ENCODE measurements around the gene CASZ1. TPM values are rescaled to one million over a fixed set of nuclear protein-coding genes. Genes with fewer than 3 reads are reported as not detected.

Gene CASZ1, protein sequence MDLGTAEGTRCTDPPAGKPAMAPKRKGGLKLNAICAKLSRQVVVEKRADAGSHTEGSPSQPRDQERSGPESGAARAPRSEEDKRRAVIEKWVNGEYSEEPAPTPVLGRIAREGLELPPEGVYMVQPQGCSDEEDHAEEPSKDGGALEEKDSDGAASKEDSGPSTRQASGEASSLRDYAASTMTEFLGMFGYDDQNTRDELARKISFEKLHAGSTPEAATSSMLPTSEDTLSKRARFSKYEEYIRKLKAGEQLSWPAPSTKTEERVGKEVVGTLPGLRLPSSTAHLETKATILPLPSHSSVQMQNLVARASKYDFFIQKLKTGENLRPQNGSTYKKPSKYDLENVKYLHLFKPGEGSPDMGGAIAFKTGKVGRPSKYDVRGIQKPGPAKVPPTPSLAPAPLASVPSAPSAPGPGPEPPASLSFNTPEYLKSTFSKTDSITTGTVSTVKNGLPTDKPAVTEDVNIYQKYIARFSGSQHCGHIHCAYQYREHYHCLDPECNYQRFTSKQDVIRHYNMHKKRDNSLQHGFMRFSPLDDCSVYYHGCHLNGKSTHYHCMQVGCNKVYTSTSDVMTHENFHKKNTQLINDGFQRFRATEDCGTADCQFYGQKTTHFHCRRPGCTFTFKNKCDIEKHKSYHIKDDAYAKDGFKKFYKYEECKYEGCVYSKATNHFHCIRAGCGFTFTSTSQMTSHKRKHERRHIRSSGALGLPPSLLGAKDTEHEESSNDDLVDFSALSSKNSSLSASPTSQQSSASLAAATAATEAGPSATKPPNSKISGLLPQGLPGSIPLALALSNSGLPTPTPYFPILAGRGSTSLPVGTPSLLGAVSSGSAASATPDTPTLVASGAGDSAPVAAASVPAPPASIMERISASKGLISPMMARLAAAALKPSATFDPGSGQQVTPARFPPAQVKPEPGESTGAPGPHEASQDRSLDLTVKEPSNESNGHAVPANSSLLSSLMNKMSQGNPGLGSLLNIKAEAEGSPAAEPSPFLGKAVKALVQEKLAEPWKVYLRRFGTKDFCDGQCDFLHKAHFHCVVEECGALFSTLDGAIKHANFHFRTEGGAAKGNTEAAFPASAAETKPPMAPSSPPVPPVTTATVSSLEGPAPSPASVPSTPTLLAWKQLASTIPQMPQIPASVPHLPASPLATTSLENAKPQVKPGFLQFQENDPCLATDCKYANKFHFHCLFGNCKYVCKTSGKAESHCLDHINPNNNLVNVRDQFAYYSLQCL (N-terminal part only)
- total RNA-seq, result 63.6 TPM
- long read RNA-seq, partial matches to known transcripts, result 37 of 72 reads
- long read RNA-seq, other reads (novel, unspliced or antisense), result 34 of 72 reads

DNA sequence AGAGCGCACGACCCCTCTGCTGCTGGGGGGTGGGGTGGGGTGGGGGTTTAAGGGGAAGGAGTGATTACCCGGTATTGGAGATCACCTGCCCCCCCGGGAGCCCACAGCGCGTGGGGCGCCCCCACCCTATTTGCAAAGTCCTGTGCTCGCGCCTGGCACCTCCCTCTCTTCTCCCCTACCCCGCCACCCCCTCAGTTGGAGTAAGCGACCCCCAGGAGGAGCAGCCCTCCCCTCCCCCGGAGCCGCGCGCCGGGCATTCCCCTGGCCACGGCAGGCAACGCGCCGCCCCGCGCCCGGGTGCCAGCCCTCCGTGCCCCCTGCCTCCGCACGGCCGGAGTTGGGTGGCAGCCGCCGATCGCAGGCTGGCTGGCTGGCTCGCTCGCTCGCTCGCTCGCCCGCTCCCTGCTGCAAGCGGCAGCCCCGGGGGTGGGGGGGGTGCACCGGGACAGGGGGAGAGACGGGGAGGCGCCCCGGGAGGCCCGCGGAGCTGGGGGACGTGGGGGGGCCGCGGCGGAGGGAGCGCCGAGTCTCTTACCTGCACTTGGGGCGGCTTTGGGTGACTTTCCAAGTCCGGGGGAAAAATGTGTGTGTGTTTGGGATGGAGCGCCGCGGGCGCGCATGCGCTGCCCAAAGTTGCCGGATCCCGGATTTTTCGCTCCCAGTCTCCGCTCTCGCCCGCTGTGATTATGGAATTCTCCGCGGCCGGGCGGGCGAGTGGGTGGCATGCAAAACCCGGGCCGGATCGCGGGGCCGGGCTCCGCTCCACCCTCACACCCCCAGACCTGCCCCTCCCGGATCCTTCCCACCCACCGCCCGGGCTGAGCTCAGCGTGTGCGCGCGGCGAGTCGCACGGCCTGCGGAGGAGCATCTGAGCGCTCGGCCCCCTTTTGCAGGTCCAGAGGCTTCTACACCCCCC lies at the start of gene CASZ1:
TSS of gene CASZ1 (minus strand) at position 618 of the 916 bp plus-strand sequence. CDS start 102,757 bp downstream, outside the sequence.
- peak; percentile 92 for DNase-seq
- TF ChIP-seq, protein P1, sequence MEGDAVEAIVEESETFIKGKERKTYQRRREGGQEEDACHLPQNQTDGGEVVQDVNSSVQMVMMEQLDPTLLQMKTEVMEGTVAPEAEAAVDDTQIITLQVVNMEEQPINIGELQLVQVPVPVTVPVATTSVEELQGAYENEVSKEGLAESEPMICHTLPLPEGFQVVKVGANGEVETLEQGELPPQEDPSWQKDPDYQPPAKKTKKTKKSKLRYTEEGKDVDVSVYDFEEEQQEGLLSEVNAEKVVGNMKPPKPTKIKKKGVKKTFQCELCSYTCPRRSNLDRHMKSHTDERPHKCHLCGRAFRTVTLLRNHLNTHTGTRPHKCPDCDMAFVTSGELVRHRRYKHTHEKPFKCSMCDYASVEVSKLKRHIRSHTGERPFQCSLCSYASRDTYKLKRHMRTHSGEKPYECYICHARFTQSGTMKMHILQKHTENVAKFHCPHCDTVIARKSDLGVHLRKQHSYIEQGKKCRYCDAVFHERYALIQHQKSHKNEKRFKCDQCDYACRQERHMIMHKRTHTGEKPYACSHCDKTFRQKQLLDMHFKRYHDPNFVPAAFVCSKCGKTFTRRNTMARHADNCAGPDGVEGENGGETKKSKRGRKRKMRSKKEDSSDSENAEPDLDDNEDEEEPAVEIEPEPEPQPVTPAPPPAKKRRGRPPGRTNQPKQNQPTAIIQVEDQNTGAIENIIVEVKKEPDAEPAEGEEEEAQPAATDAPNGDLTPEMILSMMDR (IDR thresholded peaks at IDR 0.05), result no peak
- H3K27me3 ChIP-seq, result peaks cover 5% of the 10 kb centered on the region
- intact Hi-C loops (cut with DNase I), result no loop called here
- peak within 1 kb of the TSS; percentile 36 for H3K27ac ChIP-seq
- no peaks in the 10 kb centered on the region for H3K36me3 ChIP-seq
- H3K4me3 ChIP-seq, result peak within 1 kb of the TSS; percentile 59
- H3K9me3 ChIP-seq, result no peaks in the 10 kb centered on the region
- H3K4me1 ChIP-seq, result peaks cover 10% of the 10 kb centered on the region
- ATAC-seq, result peak; percentile 88

DNA sequence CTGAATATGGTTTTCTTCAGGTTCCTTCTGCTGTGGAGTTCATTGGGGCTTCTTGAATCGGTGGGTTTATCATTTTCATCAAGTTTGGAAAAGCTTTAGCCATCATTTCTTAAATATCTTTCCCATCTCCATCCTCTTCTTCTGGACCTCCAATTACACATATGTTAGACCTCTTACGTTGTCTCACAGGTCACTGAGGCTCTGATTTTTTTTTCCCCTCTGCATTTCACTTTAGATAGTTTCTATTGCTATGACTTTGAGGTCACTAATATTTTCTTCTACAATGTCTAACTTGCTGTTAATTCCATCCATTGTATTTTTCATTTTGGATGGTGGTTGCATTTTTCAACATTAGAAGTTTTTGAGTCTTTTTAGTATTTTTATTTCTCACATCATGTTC lies 47.3 kb upstream of the CASZ1 start:
- TF ChIP-seq, protein P1 (IDR thresholded peaks at IDR 0.05), result no peak
- Histone ChIP-seq H3K36me3 (no peaks in the 10 kb centered on the region), H3K27ac (no peak overlapping the region), H3K9me3 (no peaks in the 10 kb centered on the region), H3K27me3 (no peaks in the 10 kb centered on the region), H3K4me1 (no peaks in the 10 kb centered on the region), H3K4me3 (no peak overlapping the region)
- ATAC-seq (no peak), DNase-seq (no peak)
- intact Hi-C loops (cut with DNase I), result no loop called here

DNA sequence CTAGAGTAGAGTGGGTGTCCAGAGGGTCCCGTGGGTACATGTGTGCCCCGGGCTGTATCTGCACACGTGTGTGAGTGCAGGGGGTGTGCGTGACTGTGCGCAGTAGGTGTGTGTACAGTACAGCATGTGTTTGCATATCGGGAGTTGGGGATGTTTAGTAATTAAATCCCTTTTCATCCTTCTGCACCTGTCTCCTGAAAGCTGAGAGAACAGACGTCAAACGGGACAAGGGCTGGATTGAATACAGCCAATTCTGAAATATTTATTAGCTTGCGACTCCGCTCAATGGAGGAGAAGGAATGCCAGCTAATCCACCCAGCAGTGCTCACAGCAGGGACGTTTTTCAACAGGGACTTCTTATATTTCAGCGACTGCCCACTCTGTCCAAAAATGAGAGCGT lies 44.7 kb upstream of the CASZ1 start:
- TF ChIP-seq, protein P1 (IDR thresholded peaks at IDR 0.05), result no peak
- no peak overlapping the region for H3K4me3 ChIP-seq
- no peaks in the 10 kb centered on the region for H3K9me3 ChIP-seq
- peaks cover under 1% of the 10 kb centered on the region for H3K4me1 ChIP-seq
- peaks cover 8% of the 10 kb centered on the region for H3K27me3 ChIP-seq
- intact Hi-C loops (cut with DNase I), result no loop called here
- H3K36me3 ChIP-seq, result no peaks in the 10 kb centered on the region
- ATAC-seq, result no peak
- no peak for DNase-seq
- no peak overlapping the region for H3K27ac ChIP-seq

DNA sequence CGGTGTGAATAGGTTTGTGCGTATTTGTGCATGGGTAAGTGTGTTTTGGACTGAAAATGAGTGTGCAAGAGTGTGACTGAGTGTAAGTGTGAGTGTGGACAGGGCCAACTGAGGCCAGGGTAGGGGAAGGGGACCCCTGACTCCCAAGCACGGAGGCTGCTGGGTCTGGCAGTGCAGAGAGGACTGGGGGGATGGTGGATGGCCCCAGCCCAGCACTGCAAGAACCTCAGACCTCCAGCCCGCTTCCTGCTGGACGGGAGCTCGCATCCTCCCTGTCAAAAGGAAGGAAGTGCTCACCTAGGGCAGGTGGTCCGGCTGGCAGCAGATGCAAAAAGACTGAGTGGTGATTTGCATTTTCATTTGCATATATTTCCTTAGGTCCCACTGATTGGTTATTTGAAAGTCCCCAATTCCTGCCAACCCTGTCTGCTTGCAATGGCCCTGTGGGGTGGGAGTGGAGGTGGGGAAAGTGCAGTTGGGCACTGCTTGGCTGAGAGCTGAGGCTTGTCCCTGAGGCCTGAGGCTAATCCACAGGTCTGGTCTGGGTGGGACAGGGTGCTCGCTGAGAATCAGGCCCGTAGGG lies 42.8 kb upstream of the CASZ1 start:
- Histone ChIP-seq H3K9me3 (no peaks in the 10 kb centered on the region), H3K27me3 (peaks cover 26% of the 10 kb centered on the region), H3K36me3 (no peaks in the 10 kb centered on the region), H3K4me3 (no peak overlapping the region), H3K4me1 (peaks cover 10% of the 10 kb centered on the region), H3K27ac (no peak overlapping the region)
- ATAC-seq (no peak), DNase-seq (peak; percentile 47)
- intact Hi-C loops (cut with DNase I), result no loop called here
- TF ChIP-seq, protein P1 (IDR thresholded peaks at IDR 0.05), result no peak
